CD4-positive, alpha-beta T cell treated with Interleukin-4 for 4 hours (primary cell): Measurements from ENCODE around the gene ADSS2.
"Not testable (repeated sequence)": the region's sequence is repeated elsewhere in the genome, so short reads cannot be mapped to it uniquely, and the experiment has no call there.

Experiments
- DNase-seq: peaks from one replicate; pipeline ENCODE4 v3.0.0-alpha.2; 2020

Gene ADSS2

GRCh38 chr1:244394826-244395765 lies 56.6 kb downstream of the ADSS2 start:
- DNase-seq: no peak

DNA sequence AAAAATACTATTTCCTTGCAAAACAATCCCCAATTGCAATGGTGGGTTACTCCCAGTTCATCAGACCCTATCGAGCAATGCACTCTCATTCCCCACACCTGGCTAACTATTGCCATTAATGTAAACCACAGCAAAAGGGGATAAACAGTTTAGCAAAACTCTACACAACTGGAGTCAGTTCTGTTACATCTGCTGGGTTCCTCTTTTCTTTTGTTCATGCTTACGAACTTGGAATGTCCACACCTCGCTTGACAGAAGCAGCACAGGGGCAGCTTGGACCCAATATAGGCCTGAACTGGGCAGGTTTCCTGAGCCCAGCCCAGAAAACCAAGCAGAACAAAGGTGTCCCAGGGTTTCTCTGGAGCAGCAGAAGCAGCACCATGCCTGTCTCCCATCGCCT lies 57.4 kb downstream of the ADSS2 start:
- no peak for DNase-seq

DNA sequence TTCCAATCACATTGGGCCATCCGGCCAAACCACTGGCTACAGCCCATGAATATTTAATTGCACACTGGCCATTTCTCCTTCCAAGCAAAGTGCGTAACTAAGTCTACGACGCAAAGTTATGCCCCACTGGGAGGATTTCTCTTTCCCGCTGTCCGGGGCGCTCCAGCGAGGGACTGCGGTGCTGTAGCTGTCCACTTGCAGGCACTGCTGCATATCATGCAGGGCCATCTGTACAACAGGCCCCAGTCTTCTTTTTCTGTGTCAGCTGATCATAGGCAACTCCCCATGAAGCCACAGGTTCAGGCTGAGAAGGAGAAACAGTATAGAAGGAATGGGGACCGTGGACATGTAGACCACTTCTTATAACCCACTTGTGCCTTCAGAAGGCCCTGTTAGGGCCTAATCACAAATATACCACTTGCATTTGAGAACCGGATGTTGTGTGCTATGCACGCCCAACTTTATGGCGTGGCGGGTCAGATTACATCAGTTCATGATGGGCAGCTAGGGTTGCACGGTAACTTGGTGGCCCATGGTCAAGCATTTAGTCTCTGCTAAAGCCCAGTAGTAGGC lies 58.0 kb downstream of the ADSS2 start:
- no peak for DNase-seq

DNA sequence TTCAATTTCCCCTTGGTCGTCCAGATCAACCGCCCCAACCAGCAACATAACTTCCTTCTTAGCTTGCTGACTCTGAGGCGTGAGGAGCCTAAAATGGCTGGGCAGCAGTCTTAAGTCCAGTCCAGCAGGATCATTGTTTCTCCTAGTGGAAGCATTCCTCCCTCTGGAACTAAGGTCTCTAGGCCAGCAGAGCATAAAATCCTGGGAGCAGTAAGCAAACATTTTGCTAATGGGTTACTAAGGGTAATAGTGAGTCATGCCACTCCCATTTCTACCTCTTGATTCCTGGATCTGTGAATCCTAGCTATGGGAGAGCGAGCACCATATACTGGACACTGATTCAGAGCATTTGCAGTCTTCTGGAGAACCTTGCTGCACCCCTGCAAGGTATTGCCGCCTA lies 59.9 kb downstream of the ADSS2 start:
- no peak for DNase-seq

DNA sequence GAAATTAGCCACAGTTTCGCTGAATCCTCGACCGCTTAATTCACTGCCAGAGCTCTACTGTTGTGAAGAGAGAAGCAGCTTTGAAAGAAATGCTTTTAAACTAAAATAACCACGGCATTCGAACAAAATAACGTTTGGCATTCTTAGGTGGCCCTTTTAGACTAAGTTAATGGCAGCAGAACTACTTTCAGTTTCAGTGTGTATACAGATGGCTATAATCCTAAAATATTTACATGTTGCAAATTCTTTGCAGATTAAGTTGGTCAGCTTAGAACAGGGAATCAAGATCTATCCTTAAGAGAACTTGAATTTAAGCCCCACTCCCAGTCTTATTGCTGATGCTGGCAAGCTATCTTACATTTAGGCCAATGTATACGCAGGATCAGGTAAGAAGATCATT lies 62.7 kb downstream of the ADSS2 start:
- DNase-seq: no peak

DNA sequence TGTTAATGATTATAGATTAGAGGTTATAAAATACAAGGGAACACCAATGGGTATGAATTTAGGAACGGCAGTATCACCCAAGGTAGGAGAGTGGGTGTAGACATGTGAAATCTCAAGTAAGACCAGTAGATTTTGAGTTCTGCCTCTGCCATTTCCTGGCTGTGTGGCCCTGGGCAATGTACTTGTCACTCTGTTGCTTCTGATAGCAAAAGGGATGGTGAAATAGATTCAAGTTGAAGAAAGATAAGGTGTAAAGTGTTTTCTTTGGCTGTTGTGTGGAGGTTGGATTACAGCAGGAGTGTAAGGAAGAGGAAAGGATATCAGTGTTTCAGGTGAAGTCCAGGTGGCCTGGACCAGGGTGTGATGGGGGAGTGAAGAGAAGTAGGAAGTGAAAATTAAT lies 64.3 kb downstream of the ADSS2 start:
- DNase-seq: no peak

DNA sequence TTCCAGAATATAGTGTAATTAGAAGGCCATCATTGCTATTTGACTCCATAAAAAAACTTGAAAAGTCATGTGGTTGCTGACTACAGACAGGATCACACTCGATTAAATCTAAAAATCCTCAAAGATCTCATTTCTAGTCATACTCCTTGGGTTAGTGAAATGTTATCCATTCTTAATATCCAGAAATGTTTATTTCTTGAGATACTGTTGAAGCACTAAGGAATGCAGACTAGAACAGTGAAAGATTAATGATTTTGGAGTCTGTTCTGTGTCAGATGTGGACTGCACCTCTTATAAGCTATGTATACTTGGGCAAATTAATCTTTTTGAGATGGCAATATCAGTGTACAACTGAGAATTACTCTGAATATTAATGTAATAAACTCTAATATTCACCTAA lies 65.1 kb downstream of the ADSS2 start:
- no peak for DNase-seq

DNA sequence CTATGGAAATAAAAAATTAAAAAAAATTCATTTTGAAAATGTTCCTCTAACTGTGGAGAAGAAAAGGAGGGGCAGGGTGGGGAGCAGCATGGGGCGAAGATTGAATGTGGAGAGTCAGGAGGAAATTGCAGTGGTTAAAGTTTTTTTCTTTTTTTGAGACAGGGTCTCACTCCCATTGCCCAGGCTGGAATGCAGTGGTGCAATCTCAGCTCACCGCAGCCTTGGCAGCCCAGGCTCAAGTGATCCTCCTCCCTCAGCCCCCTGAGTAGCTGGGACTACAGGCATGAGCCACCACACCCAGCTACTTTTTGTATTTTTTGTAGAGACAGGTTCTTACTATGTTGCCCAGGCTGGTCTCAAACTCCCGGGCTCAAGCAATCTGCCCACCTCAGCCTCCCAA lies 67.6 kb downstream of the ADSS2 start:
- no peak for DNase-seq

- no peak for DNase-seq
Measured at GRCh38 chr1:244383278-244383884, 68.3 kb downstream of the ADSS2 start.

GRCh38 chr1:244381878-244382565 lies 69.7 kb downstream of the ADSS2 start:
- no peak for DNase-seq

- no peak for DNase-seq
Measured at GRCh38 chr1:244376126-244376525, 75.6 kb downstream of the ADSS2 start.

- no peak for DNase-seq
Measured at GRCh38 chr1:244375051-244375450, 76.7 kb downstream of the ADSS2 start.

DNA sequence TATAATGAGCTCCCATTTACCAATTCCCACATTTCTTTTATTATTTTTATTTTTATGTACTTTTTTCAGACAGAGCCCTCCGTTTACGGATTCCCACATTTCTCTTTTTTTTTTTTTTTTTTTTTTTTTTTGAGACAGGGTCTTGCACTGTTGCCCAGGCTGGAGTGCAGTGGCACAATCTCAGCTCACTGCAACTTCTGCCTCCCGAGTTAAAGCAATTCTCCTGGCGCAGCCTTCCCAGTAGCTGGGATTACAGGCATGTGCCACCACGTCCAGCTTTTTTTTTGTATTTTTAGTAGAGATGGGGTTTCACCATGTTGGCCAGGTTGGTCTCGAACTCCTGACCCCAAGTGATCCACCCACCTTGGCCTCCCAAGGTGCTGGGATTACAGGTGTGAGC lies 77.2 kb downstream of the ADSS2 start:
- not testable (repeated sequence) for DNase-seq

DNA sequence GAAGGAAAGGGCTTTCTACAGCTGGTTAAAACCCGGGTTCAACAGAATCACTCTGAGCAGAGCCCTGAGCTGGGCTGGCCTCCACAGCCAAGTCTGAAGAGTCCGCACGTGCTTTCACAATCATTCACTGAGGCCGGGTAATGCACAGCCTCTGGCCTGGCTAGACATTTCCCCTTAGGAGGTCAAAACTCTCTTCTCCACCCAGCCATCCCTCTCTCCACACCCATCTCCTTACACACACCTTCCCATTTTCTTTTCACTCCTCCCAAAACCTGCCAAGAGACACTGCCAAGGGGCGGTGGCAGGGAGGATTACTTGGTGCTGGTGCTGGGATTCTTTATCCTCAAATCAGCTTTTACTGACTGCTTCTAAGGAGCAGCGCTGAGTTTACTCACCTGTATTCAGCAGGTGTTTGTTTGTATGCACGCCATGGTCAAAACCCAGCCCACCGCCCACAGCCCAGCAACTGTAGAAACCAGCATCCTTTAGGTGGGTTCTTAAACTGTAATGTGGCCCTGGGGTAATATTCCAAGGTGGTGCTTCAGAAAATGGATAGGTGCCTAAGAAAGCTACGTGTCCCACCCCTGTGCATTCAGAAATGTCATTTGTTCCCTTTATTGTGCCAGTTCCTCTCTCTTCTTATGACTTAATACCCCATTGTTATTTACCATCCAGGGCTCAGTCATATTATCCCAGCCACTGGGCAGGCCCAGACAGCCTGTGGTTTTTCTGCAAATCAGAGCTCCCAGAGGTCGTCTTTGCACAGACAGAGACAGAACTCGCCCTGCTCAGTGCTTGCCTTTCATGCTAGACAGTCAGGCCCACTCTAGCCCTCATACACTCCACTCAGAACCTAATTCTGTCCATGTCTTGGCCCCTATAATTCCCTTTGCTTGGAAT lies 80.2 kb downstream of the ADSS2 start:
- no peak for DNase-seq

GRCh38 chr1:244370060-244370637 lies 81.6 kb downstream of the ADSS2 start:
- DNase-seq: no peak

GRCh38 chr1:244369256-244370057 lies 82.3 kb downstream of the ADSS2 start:
- DNase-seq: no peak

DNA sequence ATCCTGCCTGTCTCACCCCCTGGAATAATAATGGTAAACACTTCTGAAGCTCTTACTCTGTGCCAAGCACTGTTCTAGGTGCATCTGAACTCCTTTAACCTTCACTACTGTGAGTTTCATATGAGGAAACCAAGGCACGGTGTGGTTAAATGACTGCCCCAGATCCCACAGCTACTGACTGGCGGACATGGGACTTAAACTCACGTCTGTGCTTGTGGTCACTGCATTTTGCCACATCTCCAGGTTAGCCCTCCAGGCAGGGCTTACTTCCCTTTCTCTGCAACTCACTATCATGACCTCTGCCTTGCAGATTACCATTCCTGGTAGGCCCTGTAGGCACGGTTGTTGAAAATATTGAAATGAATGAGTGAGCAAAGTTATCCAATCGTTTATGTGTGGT lies 83.4 kb downstream of the ADSS2 start:
- DNase-seq: no peak

DNA sequence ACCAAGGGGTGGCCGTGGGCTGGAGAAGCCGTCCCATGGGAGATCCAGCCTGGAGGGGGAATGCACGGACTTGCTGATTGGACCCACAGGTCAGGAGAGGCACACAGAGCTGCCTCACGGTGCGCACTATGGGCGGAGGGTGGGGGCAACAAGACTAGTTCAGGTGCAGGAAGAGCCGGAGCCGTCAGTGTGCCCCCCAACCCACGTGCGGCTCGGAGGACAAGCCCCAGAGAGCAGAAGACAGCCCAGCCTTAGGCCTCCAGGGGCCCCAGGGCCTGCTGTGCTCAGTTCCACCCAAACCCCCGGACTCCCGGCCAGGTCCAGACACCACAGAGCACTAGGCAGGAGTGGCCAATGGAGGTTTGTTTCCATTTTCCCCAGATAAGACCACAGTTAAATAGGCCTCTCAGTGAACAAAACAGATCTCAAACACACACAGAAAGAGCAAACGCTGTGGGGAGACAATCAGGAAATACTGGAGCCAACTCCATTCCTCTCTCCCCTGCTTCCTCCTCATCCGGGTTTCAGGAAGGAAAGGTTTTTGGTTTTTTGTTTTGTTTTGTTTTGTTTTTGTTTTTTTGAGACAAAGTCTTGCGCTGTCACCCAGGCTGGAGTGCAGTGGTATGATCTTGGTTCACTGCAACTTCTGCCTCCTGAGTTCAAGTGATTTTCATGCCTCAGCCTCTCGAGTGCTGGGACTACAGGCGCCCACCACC lies 84.2 kb downstream of the ADSS2 start:
- no peak for DNase-seq

GRCh38 chr1:244365809-244366208 lies 85.9 kb downstream of the ADSS2 start:
- no peak for DNase-seq

DNA sequence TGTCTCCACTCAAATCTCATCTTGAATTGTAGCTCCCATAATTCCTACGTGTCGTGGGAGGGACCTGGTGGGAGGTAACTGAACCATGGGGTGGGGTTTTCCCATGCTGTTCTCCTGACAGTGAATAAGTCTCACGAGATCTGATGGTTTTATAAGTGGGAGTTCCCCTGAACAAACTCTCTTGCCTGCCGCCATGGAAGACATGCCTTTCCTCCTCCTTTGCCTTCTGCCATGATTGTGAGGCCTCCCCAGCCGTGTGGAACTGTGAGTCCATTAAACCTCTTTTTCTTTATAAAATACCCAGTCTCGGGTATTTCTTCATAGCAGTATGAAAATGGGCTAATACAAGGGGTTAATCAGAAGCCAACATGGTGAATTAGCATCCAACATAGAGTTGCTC lies 86.4 kb downstream of the ADSS2 start:
- not testable (repeated sequence) for DNase-seq
